Transverse colon (tissue), 4 donors: Measurements from ENCODE around the gene HPN. TPM values are rescaled to one million over a fixed set of nuclear protein-coding genes. Genes with fewer than 3 reads are reported as not detected.

Source experiments
- DNase-seq: peaks from one replicate; pipeline ENCODE4 v3.0.0-alpha.2; 2019
- H3K27ac ChIP-seq, 4 donors: fragments of 200-600 bp; sonication (generic); 2 replicates each; pipeline ENCODE4 v1.5.1; 2016 to 2018; ENCODE audit warnings: inconsistent platforms in 4 of 4
- H3K27me3 ChIP-seq: fragments of 200-600 bp; sonication (generic); 2 replicates; pipeline ENCODE4 v1.5.1; 2017; ENCODE audit warnings: inconsistent platforms
- H3K36me3 ChIP-seq, 4 donors: fragments of 200-600 bp; sonication (generic); 2 replicates each; pipeline ENCODE4 v1.5.1; 2017 to 2019; ENCODE audit warnings: inconsistent platforms in 4 of 4
- H3K4me1 ChIP-seq, 4 donors: fragments of 200-600 bp; sonication (generic); 2 replicates each; pipeline ENCODE4 v1.5.1; 2017 to 2020; ENCODE audit warnings: inconsistent platforms in 4 of 4
- H3K4me3 ChIP-seq, 4 donors: fragments of 200-600 bp; sonication (generic); 1 replicate in 1 of 4; 2 replicates in 3 of 4; pipeline versions ENCODE4 v1.5.1 to v1.6.1; 2017 to 2019; ENCODE audit warnings: inconsistent platforms in 4 of 4
- H3K9me3 ChIP-seq, 2 donors: fragments of 200-600 bp; sonication (generic); 2 replicates each; pipeline ENCODE4 v1.5.1; 2017 to 2019; ENCODE audit warnings: inconsistent platforms in 2 of 2
- CTCF ChIP-seq, 5 experiments: fragments of 200-600 bp in 3 of 5; fragments of 450-650 bp in 2 of 5; sonication (generic) in 3 of 5; IDR thresholded peaks; 1 replicate in 2 of 5; 2 replicates in 3 of 5; pipeline ENCODE4 v1.5.1; 2016 to 2017; ENCODE audit warnings: antibody characterized with exemption in 5 of 5, inconsistent platforms in 3 of 5, mild to moderate bottlenecking in 2 of 5, moderate library complexity in 1 of 5
- EP300 ChIP-seq: sonication (generic); formaldehyde crosslinking; IDR thresholded peaks from one replicate; pipeline ENCODE4 v1.6.1; 2017; ENCODE audit warnings: antibody characterized with exemption, low read depth
- POLR2A ChIP-seq: fragments of 450-650 bp; IDR thresholded peaks from one replicate; pipeline ENCODE4 v1.6.1; 2016; ENCODE audit warnings: antibody characterized with exemption, mild to moderate bottlenecking, moderate library complexity
- POLR2AphosphoS5 ChIP-seq, 3 donors: sonication (generic); formaldehyde crosslinking; IDR thresholded peaks; one replicate each; pipeline ENCODE4 v1.6.1; 2016; ENCODE audit warnings: antibody characterized with exemption in 3 of 3
- WGBS, 2 donors: methylation state at CpG; one replicate each; pipeline ENCODE4 v1.1.5; 2018; ENCODE audit warnings: low coverage in 1 of 2; 5-methylcytosine and 5-hydroxymethylcytosine counted together
- in situ Hi-C, 4 donors: fragments of 200-750 bp; cut with MboI; loops; one replicate each; pipeline versions ENCODE4 v1.15.0 to v1.15.1; 2017; ENCODE audit warnings: low sequenced_read_pairs in 3 of 4, low pct_ligation_motif_present in 1 of 4, low pct_unique_long_range_greater_than_20kb in 1 of 4
- intact Hi-C: fragments of 100-400 bp; cut with DNase I; formaldehyde crosslinking; loops from one replicate; pipeline ENCODE4 v1.15.1; 2023; ENCODE audit warnings: low total_unique reads
- total RNA-seq, 4 donors: library from RNA; depleted of rRNA; stranded (reverse); fragments of >200 nt; gene quantifications; one replicate each; pipeline ENCODE4 v1.1.0, GENCODE V29; 2016

Gene HPN
- total RNA-seq, 4 donors from 2014 or later, result 0.32 to 0.68 TPM; not detected in 2

- no peak for DNase-seq
- WGBS, 2 donors, result 87 to 88% methylated on average over 3 to 11 of the region's 11 CpGs
- Histone ChIP-seq H3K36me3 (no peaks in the 10 kb centered on the region), H3K9me3 (no peaks in the 10 kb centered on the region), H3K27ac (no peak overlapping the region), H3K4me3 (no peak overlapping the region), H3K4me1 (peaks cover 0 to 10% (median 3%) of the 10 kb centered on the region in 4 donors), H3K27me3 (no peaks in the 10 kb centered on the region)
- TF ChIP-seq EP300, result no peak
- intact Hi-C loops, result no loop called here
- in situ Hi-C loops, result no loop called here
Measured at GRCh38 chr19:35104361-35104760, 62.8 kb downstream of the HPN start.

GRCh38 chr19:35105047-35105410, 63.5 kb downstream of the HPN start:
- no peaks in the 10 kb centered on the region for H3K27me3 ChIP-seq
- DNase-seq, result no peak
- H3K4me3 ChIP-seq, result no peak overlapping the region
- no peak for TF ChIP-seq CTCF (IDR thresholded peaks at IDR 0.05)
- intact Hi-C loops, result no loop called here
- no peaks in the 10 kb centered on the region for H3K9me3 ChIP-seq
- no peak overlapping the region for H3K27ac ChIP-seq
- in situ Hi-C loops, result no loop called here
- no peaks in the 10 kb centered on the region for H3K36me3 ChIP-seq
- 93 to 100% methylated on average over 1 to 6 of the region's 6 CpGs for WGBS, 2 donors
- peaks cover 0 to 17% (median 5%) of the 10 kb centered on the region in 4 donors for H3K4me1 ChIP-seq

- Histone ChIP-seq H3K4me1 (peaks cover 0 to 18% (median 5%) of the 10 kb centered on the region in 4 donors), H3K27ac (peak overlapping the region in 2 of 4 donors; percentile 2 to 17), H3K27me3 (no peaks in the 10 kb centered on the region), H3K4me3 (no peak overlapping the region), H3K9me3 (no peaks in the 10 kb centered on the region), H3K36me3 (no peaks in the 10 kb centered on the region)
- WGBS, 2 donors, result 86 to 92% methylated on average over 26 to 30 of the region's 30 CpGs
- TF ChIP-seq POLR2AphosphoS5 (IDR thresholded peaks at IDR 0.05), result no peak
- no peak for TF ChIP-seq POLR2A
- TF ChIP-seq CTCF (IDR thresholded peaks at IDR 0.05), result no peak
- no peak for DNase-seq
- intact Hi-C loops, result no loop called here
- in situ Hi-C loops, result no loop called here
Measured at GRCh38 chr19:35105411-35106290, 64.1 kb downstream of the HPN start.

GRCh38 chr19:35106291-35106583, 64.7 kb downstream of the HPN start:
- 96% methylated on average over 9 of the region's 9 CpGs; no CpG with 5 or more reads in 1 of the 2 donors for WGBS, 2 donors
- no peak for TF ChIP-seq POLR2AphosphoS5 (IDR thresholded peaks at IDR 0.05)
- TF ChIP-seq CTCF (IDR thresholded peaks at IDR 0.05), result no peak
- TF ChIP-seq POLR2A, result no peak
- TF ChIP-seq EP300, result no peak

More at GRCh38 chr19:35106291-35106583, 64.7 kb downstream of the HPN start:
- intact Hi-C loops, result no loop called here
- H3K9me3 ChIP-seq, result no peaks in the 10 kb centered on the region
- no peaks in the 10 kb centered on the region for H3K27me3 ChIP-seq
- H3K4me3 ChIP-seq, result no peak overlapping the region
- in situ Hi-C loops, result no loop called here
- DNase-seq, result no peak
- peak overlapping the region in 2 of 4 donors; percentile 2 to 17 for H3K27ac ChIP-seq
- peaks cover 0 to 18% (median 5%) of the 10 kb centered on the region in 4 donors for H3K4me1 ChIP-seq
- H3K36me3 ChIP-seq, result no peaks in the 10 kb centered on the region
